Esophagus muscularis mucosa (tissue), 4 donors: ENCODE data around the gene PHF19.
A peak's percentile ranks its signal among the peaks of the same experiment; 100 is the strongest.

ENCODE experiments used
- CTCF ChIP-seq, 3 experiments: fragments of 200-600 bp in 2 of 3; fragments of 450-650 bp in 1 of 3; sonication (generic) in 2 of 3; IDR thresholded peaks; one replicate each; pipeline ENCODE4 v1.5.1; 2017 to 2019; ENCODE audit warnings: antibody characterized with exemption in 3 of 3, mild to moderate bottlenecking in 2 of 3, moderate library complexity in 1 of 3
- EP300 ChIP-seq: sonication (generic); formaldehyde crosslinking; IDR thresholded peaks from one replicate; pipeline ENCODE4 v1.6.1; 2017; ENCODE audit warnings: antibody characterized with exemption
- POLR2A ChIP-seq: fragments of 450-650 bp; IDR thresholded peaks from one replicate; pipeline ENCODE4 v1.6.1; 2017; ENCODE audit warnings: antibody characterized with exemption, moderate library complexity, mild to moderate bottlenecking, low read depth
- POLR2AphosphoS5 ChIP-seq, 2 donors: sonication (generic); formaldehyde crosslinking; IDR thresholded peaks; one replicate each; pipeline ENCODE4 v1.6.1; 2017; ENCODE audit warnings: antibody characterized with exemption in 2 of 2

GRCh38 chr9:120877276-120878034 lies 467 bp upstream of the PHF19 start:
- TF ChIP-seq CTCF (IDR thresholded peaks at IDR 0.05): peak in 2 of 3 experiments; percentile 9 to 10
- TF ChIP-seq POLR2AphosphoS5 (IDR thresholded peaks at IDR 0.05): peak; percentile 62 to 64
- TF ChIP-seq POLR2A: no peak
- no peak for TF ChIP-seq EP300
